Ishikawa (cell line): ENCODE results near the gene PLEKHH1.

Experiments used
- EP300 ChIP-seq: IDR thresholded peaks from 2 replicates; pipeline ENCODE4 v1.6.1; 2012; ENCODE audit warnings: borderline replicate concordance
- FOXM1 ChIP-seq: IDR thresholded peaks from 2 replicates; pipeline ENCODE4 v1.6.1; 2012; ENCODE audit warnings: low read depth, borderline replicate concordance
- TAF1 ChIP-seq: IDR thresholded peaks from 2 replicates; pipeline ENCODE4 v1.6.1; 2012; ENCODE audit warnings: low read depth, mild to moderate bottlenecking

DNA sequence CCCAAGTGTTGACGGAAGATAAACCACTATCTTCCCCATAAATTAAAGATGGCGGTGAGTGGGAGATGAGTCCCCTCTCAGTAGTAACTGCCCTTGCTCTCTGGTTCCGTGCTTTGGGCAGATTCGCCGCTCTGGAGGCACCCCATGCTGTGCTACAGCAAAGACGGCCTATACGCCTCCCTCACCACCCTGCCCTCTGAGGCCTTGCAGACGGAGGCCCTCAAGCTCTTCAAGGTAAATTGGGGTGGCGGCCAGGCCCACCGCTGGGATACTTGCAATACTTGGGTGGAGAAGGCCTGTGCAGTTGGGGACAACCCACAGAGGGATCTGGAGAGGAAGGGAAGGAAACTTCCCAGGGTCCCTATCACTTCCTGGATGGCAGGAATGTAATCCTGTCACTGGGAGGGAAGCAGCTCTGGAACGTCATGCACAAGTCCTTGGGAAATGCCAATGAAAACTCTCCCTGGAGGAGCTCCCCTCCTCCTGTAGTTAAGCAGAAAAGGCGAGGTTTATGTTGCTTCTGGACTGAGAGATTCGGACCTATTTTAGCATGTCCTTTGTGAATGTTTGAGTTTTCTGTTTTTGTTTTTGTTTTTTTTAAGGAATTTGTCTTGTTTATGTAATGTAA is 44.2 kb downstream of the PLEKHH1 start:
- TF ChIP-seq TAF1 (no peak), EP300 (no peak), FOXM1 (no peak)
